HG02973 (cell line): Measurements from ENCODE around the gene NRP2.

Experiments
- ATAC-seq: cut with Tn5 transposase; IDR thresholded peaks from one replicate; pipeline ENCODE4 v1.9.1; 2021; ENCODE audit warnings: moderate library complexity; ENCODE audit not compliant: unreplicated experiment

The NRP2 gene

GRCh38 chr2:205752296-205752820, 70.1 kb downstream of the NRP2 start:
- ATAC-seq = no peak

- ATAC-seq = no peak
Measured at GRCh38 chr2:205752924-205753323, 70.6 kb downstream of the NRP2 start.

GRCh38 chr2:205754285-205754923, 72.1 kb downstream of the NRP2 start:
- ATAC-seq = no peak

GRCh38 chr2:205754924-205755321, 72.6 kb downstream of the NRP2 start:
- ATAC-seq = no peak

GRCh38 chr2:205755923-205756322, 73.6 kb downstream of the NRP2 start:
- no peak for ATAC-seq

GRCh38 chr2:205757271-205757670, 75.0 kb downstream of the NRP2 start:
- no peak for ATAC-seq

- ATAC-seq = no peak
Measured at GRCh38 chr2:205758051-205758450, 75.8 kb downstream of the NRP2 start.

- ATAC-seq = no peak
Measured at GRCh38 chr2:205758500-205758899, 76.2 kb downstream of the NRP2 start.

- no peak for ATAC-seq
Measured at GRCh38 chr2:205759257-205759656, 77.0 kb downstream of the NRP2 start.

- no peak for ATAC-seq
Measured at GRCh38 chr2:205759732-205760131, 77.4 kb downstream of the NRP2 start.

- no peak for ATAC-seq
Measured at GRCh38 chr2:205760157-205760556, 77.9 kb downstream of the NRP2 start.

GRCh38 chr2:205761421-205761820, 79.1 kb downstream of the NRP2 start:
- no peak for ATAC-seq

- no peak for ATAC-seq
Measured at GRCh38 chr2:205762881-205763280, 80.6 kb downstream of the NRP2 start.

- no peak for ATAC-seq
Measured at GRCh38 chr2:205763708-205764211, 81.5 kb downstream of the NRP2 start.

- ATAC-seq = no peak
Measured at GRCh38 chr2:205764270-205764746, 82.0 kb downstream of the NRP2 start.

- no peak for ATAC-seq
Measured at GRCh38 chr2:205765151-205765550, 82.8 kb downstream of the NRP2 start.

GRCh38 chr2:205766779-205767359, 84.6 kb downstream of the NRP2 start:
- ATAC-seq = peak; percentile 50

- ATAC-seq = no peak
Measured at GRCh38 chr2:205767617-205768016, 85.3 kb downstream of the NRP2 start.

GRCh38 chr2:205768341-205768740, 86.0 kb downstream of the NRP2 start:
- ATAC-seq = no peak

GRCh38 chr2:205768815-205769494, 86.7 kb downstream of the NRP2 start:
- ATAC-seq = no peak

- ATAC-seq = no peak
Measured at GRCh38 chr2:205769495-205769850, 87.2 kb downstream of the NRP2 start.

GRCh38 chr2:205769879-205770278, 87.6 kb downstream of the NRP2 start:
- ATAC-seq = no peak
